ENCODE measurements around the gene STARD9. TPM values are rescaled to one million over a fixed set of nuclear protein-coding genes. Genes with fewer than 3 reads are reported as not detected.

The STARD9 gene
- total and polyA plus RNA-seq, 2 of the 13 experiments (the other 11 are each of a cell fraction or from before 2014, with no cell fraction given) = 5.3 to 7.5 TPM

DNA sequence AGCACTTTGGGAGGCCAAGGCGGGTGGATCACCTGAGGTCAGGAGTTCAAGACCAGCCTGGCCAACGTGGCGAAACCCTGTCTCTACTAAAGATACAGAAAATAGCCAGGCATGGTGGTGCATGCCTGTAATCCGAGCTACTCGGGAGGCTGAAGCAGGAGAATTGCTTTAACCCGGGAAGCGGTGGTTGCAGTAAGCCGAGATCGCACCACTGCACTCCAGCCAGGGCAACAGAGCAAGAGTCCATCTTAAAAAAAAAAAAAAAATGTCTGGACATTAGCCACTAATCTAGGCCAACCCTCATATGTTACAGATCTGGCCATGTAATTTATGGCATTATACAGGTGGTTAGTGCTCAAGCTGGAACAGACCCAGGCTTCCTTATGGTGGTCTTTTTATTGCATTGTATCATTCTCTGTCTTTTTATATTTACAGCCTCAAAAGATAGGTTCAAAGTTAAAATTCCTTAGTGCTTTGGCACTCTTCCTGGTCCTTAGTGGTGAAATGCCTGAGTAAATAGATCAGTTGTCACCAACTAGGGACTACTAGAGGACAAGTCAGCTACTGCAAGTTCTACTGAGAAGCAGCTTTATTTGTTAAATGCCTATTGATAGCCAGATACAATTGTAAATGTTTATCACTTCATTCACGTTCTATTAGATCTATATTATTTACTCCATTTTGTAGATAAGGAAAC is 16.0 kb downstream of the STARD9 start (continued):
- TF ChIP-seq ZNF124 (CRISPR knock-in tag; IDR thresholded peaks at IDR 0.05) = no peak
- TF ChIP-seq NFIC (IDR thresholded peaks at IDR 0.05; ENCODE audit: low read length) = no peak
- TF ChIP-seq RARA (CRISPR knock-in tag; IDR thresholded peaks at IDR 0.05) = peak; percentile 51; the same call in 1 of the 2 replicates
- TF ChIP-seq GABPB1 (CRISPR knock-in tag; IDR thresholded peaks at IDR 0.05) = no peak
- TF ChIP-seq TBX2 (CRISPR knock-in tag; IDR thresholded peaks at IDR 0.05; ENCODE audit: borderline replicate concordance) = peak; percentile 55; the same call in 1 of the 2 replicates
- TF ChIP-seq, protein P1, sequence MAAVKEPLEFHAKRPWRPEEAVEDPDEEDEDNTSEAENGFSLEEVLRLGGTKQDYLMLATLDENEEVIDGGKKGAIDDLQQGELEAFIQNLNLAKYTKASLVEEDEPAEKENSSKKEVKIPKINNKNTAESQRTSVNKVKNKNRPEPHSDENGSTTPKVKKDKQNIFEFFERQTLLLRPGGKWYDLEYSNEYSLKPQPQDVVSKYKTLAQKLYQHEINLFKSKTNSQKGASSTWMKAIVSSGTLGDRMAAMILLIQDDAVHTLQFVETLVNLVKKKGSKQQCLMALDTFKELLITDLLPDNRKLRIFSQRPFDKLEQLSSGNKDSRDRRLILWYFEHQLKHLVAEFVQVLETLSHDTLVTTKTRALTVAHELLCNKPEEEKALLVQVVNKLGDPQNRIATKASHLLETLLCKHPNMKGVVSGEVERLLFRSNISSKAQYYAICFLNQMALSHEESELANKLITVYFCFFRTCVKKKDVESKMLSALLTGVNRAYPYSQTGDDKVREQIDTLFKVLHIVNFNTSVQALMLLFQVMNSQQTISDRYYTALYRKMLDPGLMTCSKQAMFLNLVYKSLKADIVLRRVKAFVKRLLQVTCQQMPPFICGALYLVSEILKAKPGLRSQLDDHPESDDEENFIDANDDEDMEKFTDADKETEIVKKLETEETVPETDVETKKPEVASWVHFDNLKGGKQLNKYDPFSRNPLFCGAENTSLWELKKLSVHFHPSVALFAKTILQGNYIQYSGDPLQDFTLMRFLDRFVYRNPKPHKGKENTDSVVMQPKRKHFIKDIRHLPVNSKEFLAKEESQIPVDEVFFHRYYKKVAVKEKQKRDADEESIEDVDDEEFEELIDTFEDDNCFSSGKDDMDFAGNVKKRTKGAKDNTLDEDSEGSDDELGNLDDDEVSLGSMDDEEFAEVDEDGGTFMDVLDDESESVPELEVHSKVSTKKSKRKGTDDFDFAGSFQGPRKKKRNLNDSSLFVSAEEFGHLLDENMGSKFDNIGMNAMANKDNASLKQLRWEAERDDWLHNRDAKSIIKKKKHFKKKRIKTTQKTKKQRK (IDR thresholded peaks at IDR 0.05; ENCODE audit: low read length) = no peak
- no peak for TF ChIP-seq KLF9 (CRISPR knock-in tag; IDR thresholded peaks at IDR 0.05; ENCODE audit: low read depth)
- 0 out of 2 replicates have a peak, but pooled peaks have one; percentile 37 for TF ChIP-seq MYC (CRISPR knock-in tag; IDR thresholded peaks at IDR 0.05; ENCODE audit: borderline replicate concordance)
- TF ChIP-seq PHB2 (IDR thresholded peaks at IDR 0.05; ENCODE audit: partially characterized antibody) = no peak
- no peak for TF ChIP-seq ZNF501 (CRISPR knock-in tag; IDR thresholded peaks at IDR 0.05)
- no peak for TF ChIP-seq ZNF713 (CRISPR knock-in tag; IDR thresholded peaks at IDR 0.05)
- TF ChIP-seq ZNF256 (CRISPR knock-in tag; conservative IDR thresholded peaks at IDR 0.05) = no peak
- no peak for TF ChIP-seq ZNF282 (IDR thresholded peaks at IDR 0.05; ENCODE audit: partially characterized antibody)
- no peak for TF ChIP-seq PHF5A (CRISPR knock-in tag; IDR thresholded peaks at IDR 0.05; ENCODE audit: low read depth, unreplicated experiment)
- no peak for TF ChIP-seq KLF16 (CRISPR knock-in tag; IDR thresholded peaks at IDR 0.05)
- no peak for TF ChIP-seq GABPA (IDR thresholded peaks at IDR 0.05; ENCODE audit: low read depth, low read length)
- no peak for TF ChIP-seq GABPA (CRISPR knock-in tag; IDR thresholded peaks at IDR 0.05; ENCODE audit: low read depth)
- TF ChIP-seq ZNF160 (CRISPR knock-in tag; IDR thresholded peaks at IDR 0.05) = no peak
- TF ChIP-seq SMAD3 (CRISPR knock-in tag; IDR thresholded peaks at IDR 0.05) = no peak
- no peak for TF ChIP-seq ZNF674 (CRISPR knock-in tag; IDR thresholded peaks at IDR 0.05; ENCODE audit: low read depth)
- no peak for TF ChIP-seq CAMTA2 (CRISPR knock-in tag; IDR thresholded peaks at IDR 0.05; ENCODE audit: borderline replicate concordance)
- TF ChIP-seq, protein P2, sequence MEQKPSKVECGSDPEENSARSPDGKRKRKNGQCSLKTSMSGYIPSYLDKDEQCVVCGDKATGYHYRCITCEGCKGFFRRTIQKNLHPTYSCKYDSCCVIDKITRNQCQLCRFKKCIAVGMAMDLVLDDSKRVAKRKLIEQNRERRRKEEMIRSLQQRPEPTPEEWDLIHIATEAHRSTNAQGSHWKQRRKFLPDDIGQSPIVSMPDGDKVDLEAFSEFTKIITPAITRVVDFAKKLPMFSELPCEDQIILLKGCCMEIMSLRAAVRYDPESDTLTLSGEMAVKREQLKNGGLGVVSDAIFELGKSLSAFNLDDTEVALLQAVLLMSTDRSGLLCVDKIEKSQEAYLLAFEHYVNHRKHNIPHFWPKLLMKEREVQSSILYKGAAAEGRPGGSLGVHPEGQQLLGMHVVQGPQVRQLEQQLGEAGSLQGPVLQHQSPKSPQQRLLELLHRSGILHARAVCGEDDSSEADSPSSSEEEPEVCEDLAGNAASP (CRISPR knock-in tag; IDR thresholded peaks at IDR 0.05; ENCODE audit: borderline replicate concordance) = no peak
- TF ChIP-seq GATAD1 (CRISPR knock-in tag; IDR thresholded peaks at IDR 0.05) = no peak
- no peak for TF ChIP-seq MAFF (IDR thresholded peaks at IDR 0.05; ENCODE audit: low read depth, low read length)
- no peak for TF ChIP-seq ZC3H13 (CRISPR knock-in tag; IDR thresholded peaks at IDR 0.05)
- TF ChIP-seq ZNF678 (CRISPR knock-in tag; IDR thresholded peaks at IDR 0.05) = no peak
- no peak for TF ChIP-seq ZBTB7B (CRISPR knock-in tag; IDR thresholded peaks at IDR 0.05)
- TF ChIP-seq ZNF30 (CRISPR knock-in tag; IDR thresholded peaks at IDR 0.05) = no peak
- TF ChIP-seq GTF3A (CRISPR knock-in tag; conservative IDR thresholded peaks at IDR 0.05) = no peak
- TF ChIP-seq ZNF292 (CRISPR knock-in tag; IDR thresholded peaks at IDR 0.05; ENCODE audit: borderline replicate concordance, low read depth) = no peak
- TF ChIP-seq TOPORS (CRISPR knock-in tag; IDR thresholded peaks at IDR 0.05) = no peak
